Breast epithelium (tissue), 4 donors: ENCODE data around the gene WDR18. TPM values are rescaled to one million over a fixed set of nuclear protein-coding genes. Genes with fewer than 3 reads are reported as not detected.

Experiments used
- DNase-seq, 2 donors: peaks; one replicate each; pipeline ENCODE4 v3.0.0-alpha.2; 2019; ENCODE audit warnings: low spot score in 2 of 2
- H3K27ac ChIP-seq, 2 donors: fragments of 200-600 bp; sonication (generic) in 1 of 2; one replicate each; pipeline ENCODE4 v1.5.1; 2016 to 2019; ENCODE audit warnings: mild to moderate bottlenecking in 1 of 2
- H3K27me3 ChIP-seq, 2 donors: fragments of 200-600 bp; sonication (generic) in 1 of 2; one replicate each; pipeline versions ENCODE4 v1.5.1 to v1.6.0; 2017 to 2019; ENCODE audit warnings: control low read depth in 1 of 2, mild to moderate bottlenecking in 1 of 2
- H3K36me3 ChIP-seq: fragments of 200-600 bp; one replicate; pipeline ENCODE4 v1.5.1; 2019
- H3K4me1 ChIP-seq, 2 donors: fragments of 200-600 bp; sonication (generic); one replicate each; pipeline ENCODE4 v1.5.1; 2016 to 2019; ENCODE audit warnings: control low read depth in 1 of 2
- H3K4me3 ChIP-seq, 3 donors: fragments of 200-600 bp; sonication (generic); 1 replicate in 2 of 3; 2 replicates in 1 of 3; pipeline ENCODE4 v1.5.1; 2016 to 2019; ENCODE audit warnings: mild to moderate bottlenecking in 3 of 3, moderate library complexity in 2 of 3
- H3K9me3 ChIP-seq, 2 donors: fragments of 200-600 bp; sonication (generic) in 1 of 2; one replicate each; pipeline ENCODE4 v1.5.1; 2016 to 2019; ENCODE audit warnings: control low read depth in 1 of 2
- POLR2A ChIP-seq: fragments of 450-650 bp; IDR thresholded peaks from one replicate; pipeline ENCODE4 v1.6.1; 2016; ENCODE audit warnings: antibody characterized with exemption, mild to moderate bottlenecking, moderate library complexity
- POLR2AphosphoS5 ChIP-seq, 3 donors: sonication (generic); formaldehyde crosslinking; IDR thresholded peaks; one replicate each; pipeline ENCODE4 v1.6.1; 2017; ENCODE audit warnings: antibody characterized with exemption in 3 of 3
- intact Hi-C: fragments of 100-400 bp; cut with DNase I; formaldehyde crosslinking; loops from one replicate; pipeline ENCODE4 v1.15.1; 2023; ENCODE audit warnings: low total_unique reads
- total RNA-seq, 3 donors: library from RNA; depleted of rRNA; stranded (reverse); fragments of >200 nt; gene quantifications; one replicate each; pipeline ENCODE4 v1.1.0, GENCODE V29; 2016
- TF ChIP-seq, protein P1 (sequence below), 3 donors: fragments of 450-650 bp; IDR thresholded peaks; one replicate each; pipeline ENCODE4 v1.5.1; 2016 to 2017; ENCODE audit warnings: antibody characterized with exemption in 3 of 3, mild to moderate bottlenecking in 3 of 3, moderate library complexity in 3 of 3

The WDR18 gene
- total RNA-seq, 3 donors from 2014 or later, result 19.2 to 69.2 (median 49.8) TPM

DNA sequence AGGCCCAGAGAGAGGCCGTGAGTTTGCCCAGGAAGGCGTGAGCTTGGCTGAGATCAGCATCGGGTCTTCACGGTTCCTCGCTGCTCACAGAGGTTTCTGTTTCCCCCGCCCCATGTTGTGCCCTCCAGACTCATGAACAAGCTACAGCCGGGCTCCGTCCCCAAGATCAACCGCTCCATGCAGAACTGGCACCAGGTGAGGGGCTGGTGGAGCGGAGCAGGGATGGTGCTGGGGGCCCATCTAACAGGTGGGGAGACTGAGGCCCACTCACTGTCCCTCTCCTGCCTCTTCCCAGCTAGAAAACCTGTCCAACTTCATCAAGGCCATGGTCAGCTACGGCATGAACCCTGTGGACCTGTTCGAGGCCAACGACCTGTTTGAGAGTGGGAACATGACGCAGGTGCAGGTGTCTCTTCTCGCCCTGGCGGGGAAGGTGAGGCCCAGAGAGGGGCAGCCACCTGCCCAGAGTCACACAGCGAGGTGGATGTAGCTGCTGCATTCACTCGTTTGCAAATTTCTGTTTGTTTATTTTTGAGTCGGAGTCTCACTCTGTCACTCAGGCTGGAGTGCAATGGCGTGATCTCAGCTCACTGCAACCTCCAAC, 48.2 kb downstream of the WDR18 start:
- Histone ChIP-seq H3K27me3 (no peaks in the 10 kb centered on the region), H3K36me3 (no peaks in the 10 kb centered on the region), H3K9me3 (no peaks in the 10 kb centered on the region), H3K4me1 (no peaks in the 10 kb centered on the region), H3K27ac (no peak overlapping the region), H3K4me3 (no peak overlapping the region)
- no peak for DNase-seq
- intact Hi-C loops, result no loop called here
- TF ChIP-seq POLR2AphosphoS5 (IDR thresholded peaks at IDR 0.05), result no peak

- peaks cover 0 to 7% of the 10 kb centered on the region in 2 donors for H3K4me1 ChIP-seq
- H3K36me3 ChIP-seq, result no peaks in the 10 kb centered on the region
- H3K9me3 ChIP-seq, result no peaks in the 10 kb centered on the region
- no peak overlapping the region for H3K4me3 ChIP-seq
- H3K27ac ChIP-seq, result no peak overlapping the region
- TF ChIP-seq POLR2AphosphoS5 (IDR thresholded peaks at IDR 0.05), result no peak
- no peak for TF ChIP-seq POLR2A
- TF ChIP-seq, protein P1, sequence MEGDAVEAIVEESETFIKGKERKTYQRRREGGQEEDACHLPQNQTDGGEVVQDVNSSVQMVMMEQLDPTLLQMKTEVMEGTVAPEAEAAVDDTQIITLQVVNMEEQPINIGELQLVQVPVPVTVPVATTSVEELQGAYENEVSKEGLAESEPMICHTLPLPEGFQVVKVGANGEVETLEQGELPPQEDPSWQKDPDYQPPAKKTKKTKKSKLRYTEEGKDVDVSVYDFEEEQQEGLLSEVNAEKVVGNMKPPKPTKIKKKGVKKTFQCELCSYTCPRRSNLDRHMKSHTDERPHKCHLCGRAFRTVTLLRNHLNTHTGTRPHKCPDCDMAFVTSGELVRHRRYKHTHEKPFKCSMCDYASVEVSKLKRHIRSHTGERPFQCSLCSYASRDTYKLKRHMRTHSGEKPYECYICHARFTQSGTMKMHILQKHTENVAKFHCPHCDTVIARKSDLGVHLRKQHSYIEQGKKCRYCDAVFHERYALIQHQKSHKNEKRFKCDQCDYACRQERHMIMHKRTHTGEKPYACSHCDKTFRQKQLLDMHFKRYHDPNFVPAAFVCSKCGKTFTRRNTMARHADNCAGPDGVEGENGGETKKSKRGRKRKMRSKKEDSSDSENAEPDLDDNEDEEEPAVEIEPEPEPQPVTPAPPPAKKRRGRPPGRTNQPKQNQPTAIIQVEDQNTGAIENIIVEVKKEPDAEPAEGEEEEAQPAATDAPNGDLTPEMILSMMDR (IDR thresholded peaks at IDR 0.05), result no peak
- DNase-seq, result no peak
- intact Hi-C loops, result no loop called here
- no peaks in the 10 kb centered on the region for H3K27me3 ChIP-seq
Measured at GRCh38 chr19:1035998-1036621, 52.0 kb downstream of the WDR18 start.

- no peaks in the 10 kb centered on the region for H3K9me3 ChIP-seq
- DNase-seq, result no peak
- peaks cover 0 to 13% of the 10 kb centered on the region in 2 donors for H3K4me1 ChIP-seq
- intact Hi-C loops, result no loop called here
- TF ChIP-seq POLR2AphosphoS5 (IDR thresholded peaks at IDR 0.05), result no peak
- TF ChIP-seq, protein P1 (IDR thresholded peaks at IDR 0.05), result no peak
- H3K36me3 ChIP-seq, result no peaks in the 10 kb centered on the region
- H3K4me3 ChIP-seq, result no peak overlapping the region
- no peaks in the 10 kb centered on the region for H3K27me3 ChIP-seq
- H3K27ac ChIP-seq, result peak overlapping the region; percentile 59 to 76
Measured at GRCh38 chr19:1037621-1038064, 53.5 kb downstream of the WDR18 start.

DNA sequence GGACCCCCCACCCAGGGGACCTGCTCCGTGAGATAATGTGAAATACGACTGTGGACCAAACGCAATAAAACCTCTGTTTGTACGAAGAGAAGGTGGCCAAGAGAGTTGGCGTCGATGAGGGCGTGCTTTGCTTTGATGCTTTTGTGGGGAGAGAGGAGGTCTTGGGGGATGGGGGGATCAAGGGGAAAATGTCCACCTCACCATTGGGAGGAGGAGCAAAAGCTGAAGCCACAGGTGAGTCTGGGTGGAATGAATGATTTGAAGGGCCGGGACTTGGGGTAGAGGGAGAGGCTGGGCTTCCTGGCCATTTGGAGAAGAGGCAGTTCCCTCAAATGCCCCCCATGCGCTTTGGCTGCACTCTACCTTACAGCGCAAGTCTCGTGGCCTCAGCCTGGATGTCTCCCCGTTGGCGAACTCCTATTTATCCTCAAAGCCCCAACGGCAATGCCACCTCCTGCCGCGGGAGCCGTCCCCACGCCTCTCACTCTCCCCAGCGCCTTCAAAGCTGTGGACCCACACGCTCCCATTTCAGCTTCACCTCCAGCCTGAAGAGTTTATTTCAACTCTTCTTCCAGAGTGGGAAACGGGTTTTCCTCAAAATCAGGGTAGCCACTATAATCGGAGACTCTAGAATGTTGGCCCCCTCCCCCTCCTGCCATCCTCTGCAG, 55.0 kb downstream of the WDR18 start:
- TF ChIP-seq, protein P1 (IDR thresholded peaks at IDR 0.05), result no peak
- TF ChIP-seq POLR2AphosphoS5 (IDR thresholded peaks at IDR 0.05) (no peak), POLR2A (no peak)
- Histone ChIP-seq H3K4me3 (peak overlapping the region in 2 of 3 donors; percentile 62 to 63), H3K27me3 (no peaks in the 10 kb centered on the region), H3K27ac (peak overlapping the region in 1 of 2 donors; percentile 59), H3K9me3 (no peaks in the 10 kb centered on the region), H3K36me3 (no peaks in the 10 kb centered on the region), H3K4me1 (peaks cover 0 to 13% of the 10 kb centered on the region in 2 donors)
- intact Hi-C loops, result no loop called here
- DNase-seq, result no peak

DNA sequence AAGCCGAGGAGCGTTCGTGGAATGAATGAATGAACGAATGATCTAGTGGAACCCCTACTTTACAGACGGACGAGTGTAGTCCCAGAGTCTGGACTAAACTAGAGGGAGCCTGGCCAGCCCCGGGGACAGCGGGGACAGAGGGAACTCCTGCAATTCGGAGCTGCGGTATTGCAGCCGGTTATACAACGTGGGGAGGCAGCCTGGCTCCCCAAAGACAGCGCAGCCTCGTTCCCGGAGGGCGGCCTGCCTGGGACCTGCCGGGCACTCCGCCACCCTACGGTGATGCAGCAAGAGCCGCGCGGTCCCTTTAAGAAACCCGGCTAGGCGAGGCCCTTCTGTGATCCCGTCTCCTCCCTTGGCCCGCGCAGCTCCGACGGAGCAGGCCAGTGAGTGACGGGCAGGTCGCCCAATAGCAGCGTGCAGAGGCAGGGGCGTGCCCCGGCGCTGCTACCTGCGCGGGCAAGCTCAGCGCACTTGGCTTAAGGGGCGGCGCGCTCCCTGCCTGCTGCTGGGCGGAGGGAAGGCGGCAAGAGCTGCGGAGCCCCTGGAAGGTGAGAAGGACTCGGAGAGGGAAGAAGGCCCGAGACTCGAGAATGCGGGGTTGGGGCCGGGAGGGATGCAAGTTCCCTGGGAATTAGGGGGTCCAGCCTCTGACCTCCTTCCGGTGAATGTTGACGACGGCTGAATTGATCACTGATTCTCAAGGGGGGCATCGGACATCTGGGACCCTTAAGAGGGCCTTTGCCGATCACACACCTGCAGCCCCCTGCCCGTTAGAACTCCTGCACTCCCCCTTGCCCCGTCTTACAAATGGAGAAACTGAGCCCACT, 55.7 kb downstream of the WDR18 start, which contains the start of gene ABCA7:
ABCA7 (plus strand) TSS at position 462 of the 830 bp plus-strand sequence. CDS start 1,255 bp downstream, outside the sequence.
- intact Hi-C loops, result no loop called here
- peak; percentile 62 to 80 (median 72) for TF ChIP-seq POLR2AphosphoS5 (IDR thresholded peaks at IDR 0.05)
- TF ChIP-seq, protein P1 (IDR thresholded peaks at IDR 0.05), result no peak
- peak; percentile 98 to 99 for DNase-seq

More for the DNA sequence above, 55.7 kb downstream of the WDR18 start, which contains the start of gene ABCA7:
- H3K4me1 ChIP-seq, result peaks cover 0 to 13% of the 10 kb centered on the region in 2 donors
- H3K27ac ChIP-seq, result peak within 1 kb of the TSS in 1 of 2 donors; percentile 59
- H3K4me3 ChIP-seq, result peak within 1 kb of the TSS; percentile 44 to 63 (median 62)
- H3K36me3 ChIP-seq, result no peaks in the 10 kb centered on the region
- H3K9me3 ChIP-seq, result no peaks in the 10 kb centered on the region
- H3K27me3 ChIP-seq, result no peaks in the 10 kb centered on the region
